ENCODE measurements around the gene PDE8A.

- TF ChIP-seq POLR2AphosphoS5 (IDR thresholded peaks at IDR 0.05; ENCODE audit: low read depth, low read length) (no peak), CTCF (IDR thresholded peaks at IDR 0.05) (no peak), SIN3A (IDR thresholded peaks at IDR 0.05; ENCODE audit: borderline replicate concordance, insufficient read depth, low read depth, low read length) (no peak)
Measured at GRCh38 chr15:85116925-85117646, 135.4 kb downstream of the PDE8A start.
